HCT116 (cell line): ENCODE results near the gene PSG5. TPM values are rescaled to one million over a fixed set of nuclear protein-coding genes. Genes with fewer than 3 reads are reported as not detected.
"Not testable (repeated sequence)": the region's sequence is repeated elsewhere in the genome, so short reads cannot be mapped to it uniquely, and the experiment has no call there.

Experiments used
- ATAC-seq: fragments of 200-7000 bp; cut with Tn5 transposase; 2 replicates; pipeline ENCODE4 v1.9.1; 2020; ENCODE audit warnings: mild to moderate bottlenecking, moderate library complexity
- BruUV-seq: library from RNA; stranded (reverse); fragments of 400-500 nt; replicated peaks from 2 replicates; lab custom pipeline; 2021; lab: Mats Ljungman, UMichigan
- CTCF ChIA-PET: fragments of 300-600 bp; sonication (Branson Sonifier 250); formaldehyde crosslinking; loops from one replicate; lab custom pipeline; 2021; ENCODE audit warnings: antibody characterized with exemption; lab: Charles Lee
- POLR2A ChIA-PET: fragments of 300-600, 350-600 bp; sonication (Branson Sonifier 250); formaldehyde crosslinking; loops from one replicate; lab custom pipeline; 2021; ENCODE audit warnings: antibody characterized with exemption; lab: Charles Lee
- RAD21 ChIA-PET, 2 experiments: fragments of 300-600 bp; sonication (Branson Sonifier 250); formaldehyde crosslinking; loops; one replicate each; lab custom pipeline; 2023; ENCODE audit warnings: low total read pairs in 2 of 2; ENCODE audit not compliant: uncharacterized antibody in 2 of 2, unreplicated experiment in 2 of 2, low non-redundant PET in 1 of 2; lab: Charles Lee
- DNase-seq: peaks from one replicate; pipeline ENCODE4 v3.0.0-alpha.2; 2010; ENCODE audit warnings: low read depth, low spot score
- H2AFZ ChIP-seq: fragments of 200-600 bp; shearing (Covaris generic), sonication (generic); 2 replicates; pipeline ENCODE4 v1.6.1; 2017; ENCODE audit warnings: low read depth, mixed run types, mixed read lengths, antibody characterized with exemption, low read length; ENCODE audit not compliant: poor library complexity, severe bottlenecking
- H3K27ac ChIP-seq: 2 replicates; pipeline ENCODE4 v1.5.1; 2012; ENCODE audit warnings: low read depth, low read length
- H3K27me3 ChIP-seq: fragments of 200-600 bp; sonication (generic); 2 replicates; pipeline ENCODE4 v1.6.1; 2016; ENCODE audit warnings: mixed run types, low read length, mixed read lengths; ENCODE audit not compliant: insufficient read depth
- H3K36me3 ChIP-seq, 2 experiments: fragments of 200-500 bp in 1 of 2; fragments of 200-600 bp in 1 of 2; sonication (Bioruptor generic) in 1 of 2; sonication (generic) in 1 of 2; 2 replicates each; pipeline versions ENCODE4 v1.5.1 to v1.6.1; 2014 to 2016; ENCODE audit warnings: low read length in 2 of 2, inconsistent platforms in 1 of 2, mixed read lengths in 1 of 2, mixed run types in 1 of 2; ENCODE audit not compliant: insufficient read depth in 2 of 2, control insufficient read depth in 1 of 2
- H3K4me1 ChIP-seq, 2 experiments: fragments of 200-600 bp in 1 of 2; sonication (generic) in 1 of 2; 2 replicates each; pipeline versions ENCODE4 v1.5.1 to v1.6.1; 2012 to 2017; ENCODE audit warnings: low read length in 2 of 2, inconsistent platforms in 1 of 2, mild to moderate bottlenecking in 1 of 2, mixed read lengths in 1 of 2, mixed run types in 1 of 2, moderate library complexity in 1 of 2; ENCODE audit not compliant: insufficient read depth in 2 of 2, control insufficient read depth in 1 of 2
- H3K4me2 ChIP-seq: fragments of 200-600 bp; sonication (generic); 2 replicates; pipeline ENCODE4 v1.6.1; 2017; ENCODE audit warnings: mixed run types, low read length, mixed read lengths
- H3K4me3 ChIP-seq, 2 experiments: fragments of 200-600 bp in 1 of 2; sonication (generic) in 1 of 2; replicated peaks in 1 of 2; 2 replicates each; pipeline ENCODE4 v1.5.1; 2011 to 2016; ENCODE audit warnings: low read length in 2 of 2, control low read depth in 1 of 2, low read depth in 1 of 2, mild to moderate bottlenecking in 1 of 2, mixed read lengths in 1 of 2, mixed run types in 1 of 2
- H3K79me2 ChIP-seq: fragments of 200-600 bp; sonication (generic); 2 replicates; pipeline ENCODE4 v1.6.1; 2017; ENCODE audit warnings: mild to moderate bottlenecking, mixed run types, low read length, moderate library complexity, mixed read lengths; ENCODE audit not compliant: insufficient read depth
- H3K9ac ChIP-seq: fragments of 200-600 bp; sonication (generic); 2 replicates; pipeline ENCODE4 v1.6.1; 2016; ENCODE audit warnings: low read length, mixed read lengths
- H3K9me2 ChIP-seq: fragments of 200-600 bp; sonication (generic), shearing (Covaris generic); 2 replicates; pipeline ENCODE4 v1.6.1; 2017; ENCODE audit warnings: mixed run types, mild to moderate bottlenecking, moderate library complexity; ENCODE audit not compliant: insufficient read depth
- H3K9me3 ChIP-seq, 2 experiments: fragments of 200-500 bp in 1 of 2; fragments of 200-600 bp in 1 of 2; sonication (Bioruptor generic) in 1 of 2; sonication (generic) in 1 of 2; 2 replicates each; pipeline ENCODE4 v1.6.1; 2014 to 2017; ENCODE audit warnings: low read length in 2 of 2, mixed read lengths in 2 of 2, inconsistent platforms in 1 of 2, low read depth in 1 of 2, mild to moderate bottlenecking in 1 of 2, mixed run types in 1 of 2, moderate library complexity in 1 of 2; ENCODE audit not compliant: control insufficient read depth in 1 of 2, insufficient read depth in 1 of 2
- H4K20me1 ChIP-seq: fragments of 200-600 bp; sonication (generic), shearing (Covaris generic); 2 replicates; pipeline ENCODE4 v1.6.1; 2017; ENCODE audit warnings: mixed run types, mild to moderate bottlenecking, moderate library complexity; ENCODE audit not compliant: insufficient read depth
- ATF3 ChIP-seq: IDR thresholded peaks from 2 replicates; pipeline ENCODE4 v1.6.1; 2012
- CEBPB ChIP-seq: IDR thresholded peaks from 2 replicates; pipeline ENCODE4 v1.6.1; 2012; ENCODE audit warnings: low read depth
- EGR1 ChIP-seq: IDR thresholded peaks from 2 replicates; pipeline ENCODE4 v1.6.1; 2012; ENCODE audit warnings: low read depth
- ELF1 ChIP-seq: IDR thresholded peaks from 2 replicates; pipeline ENCODE4 v1.6.1; 2012; ENCODE audit warnings: low read depth, borderline replicate concordance
- EZH2 ChIP-seq: fragments of 200-600 bp; sonication (generic); IDR thresholded peaks from 2 replicates; pipeline ENCODE4 v1.6.1; 2017; ENCODE audit warnings: antibody characterized with exemption, mixed run types
- EZH2phosphoT487 ChIP-seq: fragments of 200-600 bp; IDR thresholded peaks from 2 replicates; pipeline ENCODE4 v1.6.1; 2018; ENCODE audit warnings: antibody characterized with exemption, borderline replicate concordance
- FOSL1 ChIP-seq: IDR thresholded peaks from 2 replicates; pipeline ENCODE4 v1.6.1; 2012; ENCODE audit warnings: low read depth
- MAX ChIP-seq: IDR thresholded peaks from 2 replicates; pipeline ENCODE4 v1.6.1; 2012
- POLR2A ChIP-seq: IDR thresholded peaks from 2 replicates; pipeline ENCODE4 v1.7.0; 2011; ENCODE audit warnings: borderline replicate concordance; ENCODE audit not compliant: insufficient read depth, insufficient read length; ENCODE audit errors: extremely low read depth
- SIN3A ChIP-seq: IDR thresholded peaks from 2 replicates; pipeline ENCODE4 v1.6.1; 2012; ENCODE audit warnings: low read depth
- SP1 ChIP-seq: IDR thresholded peaks from 2 replicates; pipeline ENCODE4 v1.6.1; 2012; ENCODE audit warnings: low read depth
- TCF7L2 ChIP-seq: IDR thresholded peaks from 2 replicates; pipeline ENCODE4 v1.7.0; 2011; ENCODE audit warnings: borderline replicate concordance, inconsistent platforms; ENCODE audit not compliant: insufficient read depth, insufficient read length; ENCODE audit errors: extremely low read depth
- ZBTB33 ChIP-seq: IDR thresholded peaks from 2 replicates; pipeline ENCODE4 v1.6.1; 2011; ENCODE audit warnings: mild to moderate bottlenecking, low read length, moderate library complexity; ENCODE audit not compliant: insufficient replicate concordance; ENCODE audit errors: extremely low read depth
- intact Hi-C: fragments of 100-400 bp; cut with micrococcal nuclease; formaldehyde crosslinking; loops from 2 replicates; pipeline ENCODE4 v1.10.0; 2022
- total RNA-seq: library from RNA; stranded (reverse); gene quantifications from one replicate; pipeline ENCODE4 v1.2.1, GENCODE V29; 2021; ENCODE audit not compliant: unreplicated experiment

The PSG5 gene
- total RNA-seq, 1 experiment from 2014 or later, result not detected

GRCh38 chr19:43162261-43162660, 24.1 kb downstream of the PSG5 start:
- H4K20me1 ChIP-seq, H3K27me3 ChIP-seq, H3K4me3 ChIP-seq, ATAC-seq, H3K9me2 ChIP-seq, H3K9me3 ChIP-seq, RAD21 ChIA-PET, H3K9ac ChIP-seq, BruUV-seq, H2AFZ ChIP-seq, H3K79me2 ChIP-seq, H3K4me2 ChIP-seq, H3K27ac ChIP-seq, POLR2A ChIA-PET, H3K4me1 ChIP-seq, CTCF ChIA-PET, H3K36me3 ChIP-seq, intact Hi-C loops, DNase-seq: not testable (repeated sequence)

GRCh38 chr19:43152214-43152613, 34.1 kb downstream of the PSG5 start:
- ATAC-seq, result no peak
- RAD21 ChIA-PET, result no interaction called here

GRCh38 chr19:43149788-43150187, 36.5 kb downstream of the PSG5 start:
- H3K9me2 ChIP-seq, POLR2A ChIA-PET, H3K27me3 ChIP-seq, H3K9ac ChIP-seq, intact Hi-C loops, RAD21 ChIA-PET, H3K4me3 ChIP-seq, H4K20me1 ChIP-seq, H3K36me3 ChIP-seq, H3K79me2 ChIP-seq, CTCF ChIA-PET, H3K4me2 ChIP-seq, H2AFZ ChIP-seq, ATAC-seq, H3K27ac ChIP-seq, H3K9me3 ChIP-seq, BruUV-seq, DNase-seq, H3K4me1 ChIP-seq: not testable (repeated sequence)

More at GRCh38 chr19:43152214-43152613, 34.1 kb downstream of the PSG5 start:
- no peak overlapping the region for H3K4me3 ChIP-seq
- ChIA-PET CTCF (no interaction called here), POLR2A (no interaction called here)
- DNase-seq, result no peak
- no peak overlapping the region for H2AFZ ChIP-seq
- TF ChIP-seq SIN3A (no peak), EZH2 (no peak), MAX (no peak), ELF1 (no peak), TCF7L2 (no peak), POLR2A (no peak), FOSL1 (no peak), EZH2phosphoT487 (no peak), CEBPB (no peak), ATF3 (no peak), ZBTB33 (no peak), EGR1 (no peak), SP1 (no peak)
- no peak overlapping the region for H3K9ac ChIP-seq
- no peaks in the 10 kb centered on the region for H3K27me3 ChIP-seq
- intact Hi-C loops, result no loop called here
- H3K79me2 ChIP-seq, result no peaks in the 10 kb centered on the region
- no peaks in the 10 kb centered on the region for H3K4me1 ChIP-seq
- H3K27ac ChIP-seq, result no peak overlapping the region
- no TSS peak for BruUV-seq
- no peaks in the 10 kb centered on the region for H3K9me3 ChIP-seq
- H3K36me3 ChIP-seq, result no peaks in the 10 kb centered on the region
- no peak overlapping the region for H3K4me2 ChIP-seq
- no peaks in the 10 kb centered on the region for H4K20me1 ChIP-seq
- H3K9me2 ChIP-seq, result no peaks in the 10 kb centered on the region
